ENCODE data around the gene PAX7.

The PAX7 gene

DNA sequence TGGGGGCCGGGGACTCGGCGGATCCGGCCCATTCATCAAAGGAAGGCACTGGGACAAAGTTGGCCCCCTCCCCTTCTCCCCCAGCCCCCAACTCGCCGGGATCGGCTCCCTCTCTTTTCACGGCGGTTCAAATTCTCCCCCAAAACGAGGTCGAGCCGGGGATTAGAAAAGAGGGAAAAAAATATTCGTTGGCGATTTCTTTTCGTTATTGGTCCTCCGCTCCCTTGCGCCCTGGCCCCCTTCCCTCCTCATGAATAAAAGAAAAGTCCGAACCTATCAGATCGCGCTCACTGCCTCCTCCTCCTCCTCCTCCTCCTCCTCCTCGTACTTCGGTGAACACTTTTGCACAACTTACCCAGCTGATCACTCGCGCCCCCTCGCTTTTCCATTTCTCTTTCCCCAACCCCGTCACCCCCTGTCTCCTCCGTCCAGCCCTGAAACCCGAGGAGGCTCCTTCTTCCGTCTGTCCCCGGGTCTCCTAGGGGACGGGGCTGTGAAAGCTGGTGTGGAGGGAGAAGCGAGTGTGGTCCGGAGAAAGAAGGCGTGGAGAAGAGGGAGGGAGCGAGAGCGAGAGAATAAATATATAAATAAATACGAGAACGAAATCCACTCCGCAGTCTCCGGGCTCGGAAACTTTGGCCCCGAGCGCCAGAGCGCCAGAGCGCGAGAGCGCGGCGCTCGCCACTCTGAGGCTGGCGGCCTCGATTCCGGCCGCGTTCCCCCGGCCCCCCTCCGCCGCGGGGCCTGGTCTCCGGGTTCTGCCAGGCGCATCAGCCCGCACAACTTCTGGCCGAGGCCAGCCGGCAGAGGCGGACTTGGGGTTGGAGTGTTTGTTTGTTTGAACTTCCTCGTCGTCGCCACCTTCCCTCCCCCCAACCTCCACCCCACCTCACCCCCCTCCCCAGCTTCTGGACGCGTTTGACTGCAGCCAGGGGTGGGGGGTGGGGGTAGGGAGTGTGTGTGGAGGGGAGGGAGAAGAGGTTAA is at the start of gene PAX7:
PAX7 (plus strand) TSS at position 336 of the 985 bp plus-strand sequence. CDS start 758 bp downstream, outside the sequence.
- Histone ChIP-seq H3K4me2 (ENCODE audit: low read depth, low read length, poor library complexity, severe bottlenecking) (no peak within 1 kb of the TSS), H3K27ac (ENCODE audit: low read depth, low read length) (no peak within 1 kb of the TSS), H3K36me3 (ENCODE audit: low read length) (no peaks in the 10 kb centered on the region), H3K27me3 (ENCODE audit: low read length) (no peaks in the 10 kb centered on the region), H2AFZ (ENCODE audit: low read depth, low read length, severe bottlenecking) (no peak within 1 kb of the TSS), H3K79me2 (ENCODE audit: insufficient read depth, low read length) (no peaks in the 10 kb centered on the region), H3F3A (ENCODE audit: insufficient read depth) (no peaks in the 10 kb centered on the region), H4K20me1 (ENCODE audit: low read depth, low read length) (no peaks in the 10 kb centered on the region), H3K9me2 (replicated peaks; ENCODE audit: insufficient read depth, low read length) (no peaks in the 10 kb centered on the region), H3K9ac (ENCODE audit: low read length) (no peak within 1 kb of the TSS), H3K4me3 (ENCODE audit: insufficient read depth, low read length, poor library complexity, severe bottlenecking) (no peak within 1 kb of the TSS), H3K9me3 (ENCODE audit: insufficient read depth, low read length) (no peaks in the 10 kb centered on the region)
- TF ChIP-seq, protein P1, sequence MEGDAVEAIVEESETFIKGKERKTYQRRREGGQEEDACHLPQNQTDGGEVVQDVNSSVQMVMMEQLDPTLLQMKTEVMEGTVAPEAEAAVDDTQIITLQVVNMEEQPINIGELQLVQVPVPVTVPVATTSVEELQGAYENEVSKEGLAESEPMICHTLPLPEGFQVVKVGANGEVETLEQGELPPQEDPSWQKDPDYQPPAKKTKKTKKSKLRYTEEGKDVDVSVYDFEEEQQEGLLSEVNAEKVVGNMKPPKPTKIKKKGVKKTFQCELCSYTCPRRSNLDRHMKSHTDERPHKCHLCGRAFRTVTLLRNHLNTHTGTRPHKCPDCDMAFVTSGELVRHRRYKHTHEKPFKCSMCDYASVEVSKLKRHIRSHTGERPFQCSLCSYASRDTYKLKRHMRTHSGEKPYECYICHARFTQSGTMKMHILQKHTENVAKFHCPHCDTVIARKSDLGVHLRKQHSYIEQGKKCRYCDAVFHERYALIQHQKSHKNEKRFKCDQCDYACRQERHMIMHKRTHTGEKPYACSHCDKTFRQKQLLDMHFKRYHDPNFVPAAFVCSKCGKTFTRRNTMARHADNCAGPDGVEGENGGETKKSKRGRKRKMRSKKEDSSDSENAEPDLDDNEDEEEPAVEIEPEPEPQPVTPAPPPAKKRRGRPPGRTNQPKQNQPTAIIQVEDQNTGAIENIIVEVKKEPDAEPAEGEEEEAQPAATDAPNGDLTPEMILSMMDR (IDR thresholded peaks at IDR 0.05; ENCODE audit: insufficient read depth, low read length, poor library complexity, severe bottlenecking), result no peak
- TF ChIP-seq EZH2phosphoT487 (conservative IDR thresholded peaks at IDR 0.05; ENCODE audit: low read length), result no peak

DNA sequence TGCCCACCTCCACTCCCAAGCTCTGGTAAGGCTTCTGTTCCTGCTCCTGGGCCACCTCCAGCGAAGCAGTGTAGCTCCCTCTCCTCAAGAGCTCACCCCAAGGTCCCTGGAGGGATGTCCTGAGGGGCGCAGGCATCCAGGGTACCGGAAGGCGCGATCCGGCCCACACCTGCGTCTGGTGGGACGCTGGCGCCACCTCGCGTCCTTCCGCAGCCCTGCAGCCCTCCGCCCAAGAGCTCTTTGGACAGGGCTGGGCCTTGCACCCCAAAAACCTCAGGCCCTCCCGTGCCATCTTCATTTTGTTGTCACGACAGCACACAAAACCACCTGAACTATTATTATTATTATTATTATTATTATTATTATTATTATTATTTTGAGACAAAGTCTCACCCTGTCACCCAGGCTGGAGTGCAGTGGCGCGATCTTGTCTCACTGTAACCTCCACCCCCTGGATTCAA is 49.2 kb upstream of the PAX7 start:
- no peak for TF ChIP-seq EZH2phosphoT487 (conservative IDR thresholded peaks at IDR 0.05; ENCODE audit: low read length)
- TF ChIP-seq, protein P1 (IDR thresholded peaks at IDR 0.05; ENCODE audit: insufficient read depth, low read length, poor library complexity, severe bottlenecking), result peak; percentile 62
- H3K27ac ChIP-seq (ENCODE audit: low read depth, low read length), result no peak overlapping the region
- H3K4me3 ChIP-seq (ENCODE audit: insufficient read depth, low read length, poor library complexity, severe bottlenecking), result no peak overlapping the region
- H3K9me2 ChIP-seq (replicated peaks; ENCODE audit: insufficient read depth, low read length), result no peaks in the 10 kb centered on the region
- H3F3A ChIP-seq (ENCODE audit: insufficient read depth), result no peaks in the 10 kb centered on the region
- H3K9ac ChIP-seq (ENCODE audit: low read length), result no peak overlapping the region
- no peaks in the 10 kb centered on the region for H4K20me1 ChIP-seq (ENCODE audit: low read depth, low read length)
- H3K4me2 ChIP-seq (ENCODE audit: low read depth, low read length, poor library complexity, severe bottlenecking), result no peak overlapping the region
- H3K9me3 ChIP-seq (ENCODE audit: insufficient read depth, low read length), result no peaks in the 10 kb centered on the region
- H3K27me3 ChIP-seq (ENCODE audit: low read length), result no peaks in the 10 kb centered on the region
- H3K36me3 ChIP-seq (ENCODE audit: low read length), result no peaks in the 10 kb centered on the region
- H3K79me2 ChIP-seq (ENCODE audit: insufficient read depth, low read length), result no peaks in the 10 kb centered on the region
- H2AFZ ChIP-seq (ENCODE audit: low read depth, low read length, severe bottlenecking), result no peak overlapping the region

DNA sequence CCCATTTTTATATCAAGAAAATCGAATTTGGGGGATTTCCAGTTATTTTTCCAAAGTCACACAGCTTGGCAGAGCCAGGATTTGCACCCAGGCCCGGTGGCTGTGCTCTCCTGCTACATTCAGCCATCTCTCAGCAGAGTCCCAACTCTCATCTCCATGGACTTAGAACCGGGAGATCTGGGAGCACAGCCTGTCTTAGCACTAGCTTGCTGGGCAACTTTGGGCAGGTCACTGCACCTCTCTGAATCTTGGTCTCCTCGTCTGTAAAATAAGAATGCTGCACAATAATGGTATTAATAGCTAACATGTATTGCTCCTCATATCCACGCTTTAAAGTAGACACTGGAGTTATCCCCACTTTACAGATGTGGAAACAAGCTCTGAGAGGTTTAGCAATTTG is 47.8 kb upstream of the PAX7 start:
- Histone ChIP-seq H3K36me3 (ENCODE audit: low read length) (no peaks in the 10 kb centered on the region), H3K4me3 (ENCODE audit: insufficient read depth, low read length, poor library complexity, severe bottlenecking) (no peak overlapping the region), H3K27ac (ENCODE audit: low read depth, low read length) (no peak overlapping the region), H2AFZ (ENCODE audit: low read depth, low read length, severe bottlenecking) (no peak overlapping the region), H3F3A (ENCODE audit: insufficient read depth) (no peaks in the 10 kb centered on the region), H3K79me2 (ENCODE audit: insufficient read depth, low read length) (no peaks in the 10 kb centered on the region), H3K9me2 (replicated peaks; ENCODE audit: insufficient read depth, low read length) (no peaks in the 10 kb centered on the region), H3K9ac (ENCODE audit: low read length) (no peak overlapping the region), H3K27me3 (ENCODE audit: low read length) (no peaks in the 10 kb centered on the region), H4K20me1 (ENCODE audit: low read depth, low read length) (no peaks in the 10 kb centered on the region), H3K4me2 (ENCODE audit: low read depth, low read length, poor library complexity, severe bottlenecking) (no peak overlapping the region), H3K9me3 (ENCODE audit: insufficient read depth, low read length) (no peaks in the 10 kb centered on the region)
- TF ChIP-seq, protein P1 (IDR thresholded peaks at IDR 0.05; ENCODE audit: insufficient read depth, low read length, poor library complexity, severe bottlenecking), result no peak
- TF ChIP-seq EZH2phosphoT487 (conservative IDR thresholded peaks at IDR 0.05; ENCODE audit: low read length), result no peak
